Endothelial cell of umbilical vein (primary cell): Measurements from ENCODE around the gene GRPEL1. TPM values are rescaled to one million over a fixed set of nuclear protein-coding genes. Genes with fewer than 3 reads are reported as not detected.

Source experiments
- BruUV-seq: library from RNA; stranded (reverse); fragments of 400-500 nt; replicated peaks from 2 replicates; lab custom pipeline; 2021; lab: Mats Ljungman, UMichigan
- CTCF ChIA-PET: fragments of 300-600, 350-600 bp; sonication (Branson Sonifier 250); formaldehyde crosslinking; loops from one replicate; lab custom pipeline; 2021; ENCODE audit warnings: antibody characterized with exemption, inconsistent platforms; lab: Charles Lee
- POLR2A ChIA-PET: fragments of 300-600, 350-600 bp; sonication (Branson Sonifier 250); formaldehyde crosslinking; loops from one replicate; lab custom pipeline; 2021; ENCODE audit warnings: antibody characterized with exemption, inconsistent platforms; lab: Charles Lee
- DNase-seq: peaks from one replicate; pipeline ENCODE4 v3.0.0-alpha.2; 2011; ENCODE audit warnings: low read depth, low spot score
- FAIRE-seq: peaks from 2 replicates; lab custom pipeline; 2011; peaks lifted over from hg19 to GRCh38; lab: Jason Lieb, UNC
- H2AFZ ChIP-seq: 2 replicates; pipeline ENCODE4 v1.6.0; 2012; ENCODE audit warnings: low read depth, low read length, control low read depth, inconsistent platforms
- H3K27ac ChIP-seq: 2 replicates; pipeline ENCODE4 v1.5.1; 2011; ENCODE audit warnings: low read depth, mild to moderate bottlenecking, control low read depth, low read length, moderate library complexity; ENCODE audit not compliant: insufficient read depth
- H3K27me3 ChIP-seq, 2 experiments: 2 replicates each; pipeline versions ENCODE4 v1.6.0 to v1.6.1; 2011; ENCODE audit warnings: low read length in 2 of 2, mixed read lengths in 1 of 2; ENCODE audit not compliant: control insufficient read depth in 2 of 2, insufficient read depth in 2 of 2
- H3K36me3 ChIP-seq, 2 experiments: 2 replicates in 1 of 2; 3 replicates in 1 of 2; pipeline ENCODE4 v1.5.1; 2011; ENCODE audit warnings: low read length in 2 of 2, mild to moderate bottlenecking in 1 of 2, moderate library complexity in 1 of 2; ENCODE audit not compliant: control insufficient read depth in 2 of 2, insufficient read depth in 2 of 2; ENCODE audit errors: extremely low read depth in 1 of 2
- H3K4me1 ChIP-seq: 3 replicates; pipeline ENCODE4 v1.5.1; 2011; ENCODE audit warnings: mild to moderate bottlenecking, low read length; ENCODE audit not compliant: control insufficient read depth, insufficient read depth; ENCODE audit errors: extremely low read depth
- H3K4me2 ChIP-seq: 2 replicates; pipeline ENCODE4 v1.6.1; 2011; ENCODE audit warnings: low read length, control low read depth, mixed read lengths; ENCODE audit not compliant: insufficient read depth
- H3K4me3 ChIP-seq, 3 experiments: fragments of 200-600 bp in 1 of 3; sonication (generic), shearing (Covaris generic) in 1 of 3; replicated peaks in 1 of 3; 2 replicates each; pipeline ENCODE4 v1.5.1; 2011 to 2016; ENCODE audit warnings: control low read depth in 3 of 3, low read length in 3 of 3, mild to moderate bottlenecking in 2 of 3, inconsistent platforms in 1 of 3, low read depth in 1 of 3, moderate library complexity in 1 of 3; ENCODE audit not compliant: insufficient read depth in 1 of 3
- H3K79me2 ChIP-seq: 2 replicates; pipeline ENCODE4 v1.6.0; 2012; ENCODE audit warnings: low read length, inconsistent platforms; ENCODE audit not compliant: control insufficient read depth, insufficient read depth
- H3K9ac ChIP-seq: replicated peaks from 2 replicates; pipeline ENCODE3; 2011; ENCODE audit warnings: low read length, control low read depth; ENCODE audit not compliant: insufficient read depth; ENCODE audit errors: extremely low read depth
- H3K9me1 ChIP-seq: replicated peaks from 3 replicates; pipeline ENCODE4 v1.6.0; 2011; ENCODE audit warnings: mild to moderate bottlenecking, low read length; ENCODE audit not compliant: control insufficient read depth, insufficient read depth; ENCODE audit errors: extremely low read depth
- H3K9me3 ChIP-seq: replicated peaks from 2 replicates; pipeline ENCODE4 v1.5.1; 2012; ENCODE audit warnings: low read length, inconsistent platforms; ENCODE audit not compliant: control insufficient read depth, insufficient read depth
- H4K20me1 ChIP-seq: replicated peaks from 2 replicates; pipeline ENCODE3; 2011; ENCODE audit warnings: mild to moderate bottlenecking, low read length; ENCODE audit not compliant: control insufficient read depth, insufficient read depth; ENCODE audit errors: extremely low read depth
- EZH2 ChIP-seq: IDR thresholded peaks from 2 replicates; pipeline ENCODE4 v1.6.1; 2012; ENCODE audit warnings: borderline replicate concordance, low read depth, mild to moderate bottlenecking, moderate library complexity, low read length, inconsistent platforms; ENCODE audit not compliant: severe bottlenecking
- FOS ChIP-seq: IDR thresholded peaks from 2 replicates; pipeline ENCODE4 v1.6.1; 2011; ENCODE audit warnings: mild to moderate bottlenecking, low read length, moderate library complexity, borderline replicate concordance; ENCODE audit not compliant: insufficient read depth
- GATA2 ChIP-seq: IDR thresholded peaks from 2 replicates; pipeline ENCODE4 v1.7.0; 2011; ENCODE audit warnings: low read depth, mild to moderate bottlenecking, moderate library complexity, mixed read lengths, low read length; ENCODE audit not compliant: insufficient read length, insufficient read depth
- JUN ChIP-seq: IDR thresholded peaks from 2 replicates; pipeline ENCODE4 v1.6.1; 2011; ENCODE audit warnings: borderline replicate concordance, low read depth; ENCODE audit not compliant: insufficient read length, insufficient read depth
- MYC ChIP-seq: IDR thresholded peaks from one replicate; pipeline ENCODE4 v1.6.1; 2011; ENCODE audit warnings: mild to moderate bottlenecking, low read depth, low read length
- POLR2A ChIP-seq: IDR thresholded peaks from 2 replicates; pipeline ENCODE4 v1.6.1; 2012; ENCODE audit warnings: low read depth, mild to moderate bottlenecking, control low read depth, low read length
- POLR2AphosphoS5 ChIP-seq: IDR thresholded peaks from 2 replicates; pipeline ENCODE4 v1.6.1; 2012; ENCODE audit warnings: low read depth, mild to moderate bottlenecking, control low read depth, low read length, moderate library complexity; ENCODE audit not compliant: insufficient read depth
- dilution Hi-C: fragments of 300-500 bp; cut with MboI; formaldehyde crosslinking; loops from one replicate; pipeline ENCODE4 v1.15.0; 2019; ENCODE audit warnings: low sequenced_read_pairs; ENCODE audit not compliant: extremely low pct_ligation_motif_present
- intact Hi-C: fragments of 100-400 bp; cut with micrococcal nuclease; formaldehyde crosslinking; loops from one replicate; pipeline ENCODE4 v1.10.0; 2022
- polyA plus RNA-seq, 4 experiments: library from polyadenylated mRNA; depleted of rRNA in 3 of 4; stranded (reverse) in 3 of 4; unstranded in 1 of 4; fragments of >200 nt; gene quantifications; 2 replicates each; pipeline versions ENCODE4 v1.2.1 to v1.2.3, GENCODE V29; 2011 to 2012; ENCODE audit warnings: missing spikeins in 1 of 4
- total RNA-seq: library from RNA; stranded (reverse); gene quantifications from 2 replicates; pipeline ENCODE4 v1.2.3, GENCODE V29; 2021
- TF ChIP-seq, protein P1 (sequence below): IDR thresholded peaks from 2 replicates; pipeline ENCODE4 v1.6.1; 2011; ENCODE audit not compliant: insufficient read depth, insufficient read length
- TF ChIP-seq, protein P2 (sequence below), 2 donors: IDR thresholded peaks; 1 replicate in 1 of 2; 2 replicates in 1 of 2; pipeline ENCODE4 v1.5.1; 2011; ENCODE audit warnings: low read length in 2 of 2, mild to moderate bottlenecking in 2 of 2, moderate library complexity in 2 of 2, control low read depth in 1 of 2, inconsistent platforms in 1 of 2, low read depth in 1 of 2; ENCODE audit not compliant: insufficient read depth in 1 of 2; ENCODE audit errors: extremely low read depth in 1 of 2

GRPEL1 gene
- total and polyA plus RNA-seq, 2 donors (not counting 3 experiments of a cell fraction or from before 2014, with no cell fraction given), result 17.3 to 42.6 TPM

DNA sequence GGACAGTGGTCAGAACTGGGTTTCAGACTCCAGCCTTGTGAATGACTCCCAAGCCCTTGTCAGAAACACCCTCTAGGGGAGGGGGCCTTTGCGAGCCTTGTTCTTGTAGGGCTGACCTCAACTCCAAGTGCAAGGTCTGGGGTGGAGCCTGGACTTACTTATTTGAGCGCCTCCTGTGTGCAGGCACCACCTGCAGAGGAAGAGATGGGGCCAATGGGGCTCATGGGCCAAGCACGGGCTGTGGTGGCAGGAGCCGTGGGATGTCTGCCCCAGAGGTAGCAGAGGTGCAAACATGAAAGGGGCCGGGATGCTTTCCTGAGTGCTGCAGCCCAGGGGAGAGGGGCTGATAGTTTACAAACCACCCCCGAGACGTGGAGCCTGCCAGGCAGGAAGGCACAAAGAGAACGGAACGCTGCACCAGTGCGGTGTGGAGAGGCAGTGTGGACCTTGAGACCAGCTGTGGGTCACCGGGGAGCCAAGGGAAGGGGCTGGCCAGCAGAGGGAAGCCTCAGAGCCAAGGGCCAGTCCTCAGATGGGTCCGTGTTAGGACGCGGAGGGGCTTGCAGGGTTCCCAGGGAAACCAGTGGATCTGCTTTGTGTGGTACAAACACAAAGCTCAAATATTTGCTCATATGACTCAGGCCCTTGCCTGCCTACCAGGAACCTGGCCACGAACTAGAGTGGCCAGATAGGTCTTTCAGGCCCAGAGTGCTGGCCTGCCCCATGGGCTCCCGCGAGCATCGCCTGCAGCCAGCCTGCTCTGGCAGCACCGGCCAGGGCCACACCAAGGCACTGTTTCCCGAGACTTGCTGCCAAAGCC, 33.4 kb downstream of the GRPEL1 start:
- Histone ChIP-seq H3K9me1 (no peaks in the 10 kb centered on the region), H3K4me1 (no peaks in the 10 kb centered on the region), H3K36me3 (peaks cover 0 to 17% of the 10 kb centered on the region in 2 experiments), H3K27ac (no peak overlapping the region), H3K79me2 (no peaks in the 10 kb centered on the region), H3K4me2 (no peak overlapping the region), H2AFZ (no peak overlapping the region), H3K27me3 (no peaks in the 10 kb centered on the region), H3K9me3 (no peaks in the 10 kb centered on the region), H3K4me3 (no peak overlapping the region), H3K9ac (no peak overlapping the region), H4K20me1 (no peaks in the 10 kb centered on the region)
- no TSS peak for BruUV-seq
- dilution Hi-C loops, result no loop called here
- DNase-seq (no peak), FAIRE-seq (no peak)
- ChIA-PET POLR2A (no interaction called here), CTCF (interaction anchor here (0.7 to 1.1 kb wide), 2 partner anchors 9 to 35 kb away, joined by 3 read pairs; partner anchors contain the start of gene TADA2B)
- intact Hi-C loops, result no loop called here
- no peak for TF ChIP-seq POLR2AphosphoS5
- TF ChIP-seq, protein P1, sequence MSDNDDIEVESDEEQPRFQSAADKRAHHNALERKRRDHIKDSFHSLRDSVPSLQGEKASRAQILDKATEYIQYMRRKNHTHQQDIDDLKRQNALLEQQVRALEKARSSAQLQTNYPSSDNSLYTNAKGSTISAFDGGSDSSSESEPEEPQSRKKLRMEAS, result no peak
- TF ChIP-seq, protein P2, sequence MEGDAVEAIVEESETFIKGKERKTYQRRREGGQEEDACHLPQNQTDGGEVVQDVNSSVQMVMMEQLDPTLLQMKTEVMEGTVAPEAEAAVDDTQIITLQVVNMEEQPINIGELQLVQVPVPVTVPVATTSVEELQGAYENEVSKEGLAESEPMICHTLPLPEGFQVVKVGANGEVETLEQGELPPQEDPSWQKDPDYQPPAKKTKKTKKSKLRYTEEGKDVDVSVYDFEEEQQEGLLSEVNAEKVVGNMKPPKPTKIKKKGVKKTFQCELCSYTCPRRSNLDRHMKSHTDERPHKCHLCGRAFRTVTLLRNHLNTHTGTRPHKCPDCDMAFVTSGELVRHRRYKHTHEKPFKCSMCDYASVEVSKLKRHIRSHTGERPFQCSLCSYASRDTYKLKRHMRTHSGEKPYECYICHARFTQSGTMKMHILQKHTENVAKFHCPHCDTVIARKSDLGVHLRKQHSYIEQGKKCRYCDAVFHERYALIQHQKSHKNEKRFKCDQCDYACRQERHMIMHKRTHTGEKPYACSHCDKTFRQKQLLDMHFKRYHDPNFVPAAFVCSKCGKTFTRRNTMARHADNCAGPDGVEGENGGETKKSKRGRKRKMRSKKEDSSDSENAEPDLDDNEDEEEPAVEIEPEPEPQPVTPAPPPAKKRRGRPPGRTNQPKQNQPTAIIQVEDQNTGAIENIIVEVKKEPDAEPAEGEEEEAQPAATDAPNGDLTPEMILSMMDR (IDR thresholded peaks at IDR 0.05; ENCODE audit: extremely low read depth in 1 of 2, insufficient read depth in 1 of 2, low read depth in 1 of 2, low read length in 2 of 2), result no peak
- no peak for TF ChIP-seq EZH2
- TF ChIP-seq POLR2A, result no peak
- TF ChIP-seq MYC, result no peak
- TF ChIP-seq JUN, result no peak
- TF ChIP-seq FOS, result no peak
- no peak for TF ChIP-seq GATA2
